Skeletal muscle satellite cell (primary cell): Measurements from ENCODE around the gene NSDHL.

Experiments
- H3K27me3 ChIP-seq: 2 replicates; pipeline ENCODE4 v1.7.0; 2013; ENCODE audit warnings: low read length; ENCODE audit not compliant: control insufficient read depth, insufficient read depth
- H3K36me3 ChIP-seq: 2 replicates; pipeline ENCODE4 v1.7.0; 2013; ENCODE audit warnings: mild to moderate bottlenecking, control low read depth, low read length; ENCODE audit not compliant: insufficient read depth
- H3K4me1 ChIP-seq: 2 replicates; pipeline ENCODE4 v1.7.0; 2013; ENCODE audit warnings: low read length; ENCODE audit not compliant: control insufficient read depth, insufficient read depth
- H3K4me2 ChIP-seq: 2 replicates; pipeline ENCODE4 v1.7.0; 2013; ENCODE audit warnings: mild to moderate bottlenecking, low read length
- H3K4me3 ChIP-seq: 2 replicates; pipeline ENCODE4 v1.7.0; 2013; ENCODE audit warnings: low read length
- H3K9ac ChIP-seq: 2 replicates; pipeline ENCODE4 v1.7.0; 2013; ENCODE audit warnings: mild to moderate bottlenecking, low read depth, low read length, moderate library complexity
- H3K9me3 ChIP-seq: replicated peaks from 2 replicates; pipeline ENCODE4 v1.7.0; 2013; ENCODE audit warnings: mild to moderate bottlenecking, control low read depth, low read length

The NSDHL gene

DNA sequence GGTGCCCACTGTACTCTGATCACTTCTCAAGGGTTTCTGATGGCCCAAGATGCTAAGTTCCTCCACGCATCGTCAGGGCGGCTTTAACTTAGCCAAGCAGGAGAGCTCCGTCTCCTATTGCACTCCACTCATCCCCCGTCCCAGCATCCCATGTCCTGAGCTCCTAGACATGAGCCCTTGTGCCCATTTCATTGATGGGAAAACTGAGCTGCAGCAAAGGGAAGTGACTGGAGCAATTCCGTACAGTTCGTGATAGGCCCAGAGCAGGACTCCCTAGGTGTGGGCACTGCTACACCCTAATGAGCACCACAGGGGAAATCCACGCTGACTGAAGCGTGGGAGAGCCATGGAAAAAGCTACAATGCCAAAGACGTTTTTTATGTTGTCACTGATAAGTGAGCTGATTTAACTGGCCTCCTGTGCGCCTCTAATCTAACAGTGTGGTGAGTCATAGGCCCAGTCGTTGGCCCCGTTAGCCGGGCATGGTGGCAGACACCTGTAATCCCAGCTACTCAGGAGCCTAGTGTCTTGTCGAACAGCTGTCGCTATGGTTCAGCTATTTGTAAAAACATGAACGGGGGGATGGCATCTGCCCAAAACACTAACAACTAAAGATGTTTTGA, 14.9 kb downstream of the NSDHL start:
- Histone ChIP-seq H3K4me1 (no peaks in the 10 kb centered on the region), H3K4me3 (no peak overlapping the region), H3K9me3 (no peaks in the 10 kb centered on the region), H3K9ac (no peak overlapping the region), H3K4me2 (no peak overlapping the region), H3K36me3 (no peaks in the 10 kb centered on the region), H3K27me3 (no peaks in the 10 kb centered on the region)

DNA sequence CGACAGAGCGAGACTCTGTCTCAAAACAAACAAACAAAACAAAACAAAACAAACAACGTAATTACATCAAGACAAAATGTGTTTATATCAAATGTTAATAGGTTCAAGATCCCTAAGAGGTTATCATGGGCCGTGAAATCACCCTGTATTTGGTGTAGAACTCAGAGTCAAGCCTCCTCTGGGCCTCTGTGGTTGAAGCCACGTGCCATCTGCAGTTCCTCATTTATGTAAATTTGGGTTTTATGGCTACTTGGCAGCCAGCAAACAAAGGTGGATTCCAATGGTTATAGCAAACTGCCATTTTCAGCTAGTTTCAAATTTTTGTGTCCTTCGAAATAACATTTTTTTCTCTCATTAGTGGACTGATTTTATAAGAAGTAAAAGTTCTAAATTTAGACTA, 16.4 kb downstream of the NSDHL start:
- H3K36me3 ChIP-seq: peaks cover 4% of the 10 kb centered on the region
- no peaks in the 10 kb centered on the region for H3K9me3 ChIP-seq
- no peak overlapping the region for H3K9ac ChIP-seq

DNA sequence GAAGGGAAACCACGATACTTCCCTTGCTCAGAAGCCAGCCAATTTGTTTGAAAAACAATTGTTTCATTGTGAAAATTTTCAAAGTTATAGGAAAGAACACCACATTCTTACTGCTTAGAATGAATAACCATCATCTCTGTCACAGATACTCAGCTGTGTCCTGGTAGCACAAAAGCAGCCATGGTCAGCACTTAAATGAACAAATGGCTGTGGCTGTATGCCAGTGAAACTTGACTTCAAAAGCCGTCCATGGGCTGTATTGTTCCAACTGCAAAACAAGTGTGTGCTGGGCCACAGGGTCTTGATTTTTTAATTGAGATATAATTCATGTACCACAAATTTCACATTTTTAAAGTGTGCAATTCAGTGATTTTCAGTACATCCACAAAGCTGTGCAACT, 19.6 kb downstream of the NSDHL start:
- Histone ChIP-seq H3K36me3 (peaks cover 4% of the 10 kb centered on the region), H3K4me1 (no peaks in the 10 kb centered on the region), H3K9ac (no peak overlapping the region), H3K9me3 (no peaks in the 10 kb centered on the region), H3K4me3 (no peak overlapping the region), H3K4me2 (no peak overlapping the region), H3K27me3 (no peaks in the 10 kb centered on the region)

More for the DNA sequence above, 16.4 kb downstream of the NSDHL start:
- H3K4me3 ChIP-seq: no peak overlapping the region
- H3K4me2 ChIP-seq: no peak overlapping the region
- no peaks in the 10 kb centered on the region for H3K4me1 ChIP-seq
- no peaks in the 10 kb centered on the region for H3K27me3 ChIP-seq

DNA sequence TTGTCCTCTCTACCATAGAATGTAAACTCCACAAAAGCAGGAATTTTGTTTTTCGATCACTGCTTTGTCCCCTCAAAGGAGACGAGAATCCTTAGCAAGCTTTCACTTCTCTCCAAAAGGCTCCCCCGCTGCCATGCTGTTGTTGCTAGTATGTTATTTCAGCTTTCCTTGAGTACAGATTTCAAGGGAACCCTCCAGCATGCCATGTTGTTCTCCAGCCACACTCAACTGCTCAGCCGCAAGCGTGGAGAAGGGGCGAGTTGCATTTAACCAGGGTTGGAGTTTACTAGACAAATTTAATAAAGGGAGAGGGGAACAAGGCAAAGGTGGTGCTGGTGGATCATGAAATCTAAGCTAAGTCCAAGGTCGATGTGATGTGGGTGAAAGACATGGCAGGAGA, 23.1 kb downstream of the NSDHL start:
- peaks cover 13% of the 10 kb centered on the region for H3K36me3 ChIP-seq
- no peaks in the 10 kb centered on the region for H3K9me3 ChIP-seq

DNA sequence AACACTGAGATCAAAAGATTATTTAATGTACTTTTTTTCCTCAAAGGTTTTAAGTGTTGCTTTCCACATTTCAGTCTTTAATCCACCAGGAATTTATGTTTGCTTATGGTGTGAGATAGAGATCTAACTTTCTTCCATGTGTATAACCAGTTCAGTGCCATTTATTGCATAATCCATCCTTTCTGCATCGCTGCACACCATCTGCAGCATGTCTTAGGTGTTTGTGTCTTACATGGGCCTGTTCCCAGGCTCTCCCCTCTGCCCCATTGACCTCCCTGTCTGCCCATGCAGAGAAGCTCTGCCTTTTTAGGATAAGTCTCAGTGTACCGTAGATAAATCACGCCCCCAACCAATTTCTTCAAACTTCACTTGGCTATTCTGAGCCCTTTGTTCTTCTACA, 30.3 kb downstream of the NSDHL start:
- Histone ChIP-seq H3K36me3 (peaks cover 15% of the 10 kb centered on the region), H3K4me1 (no peaks in the 10 kb centered on the region), H3K9ac (no peak overlapping the region), H3K4me2 (no peak overlapping the region), H3K4me3 (no peak overlapping the region), H3K9me3 (no peaks in the 10 kb centered on the region), H3K27me3 (no peaks in the 10 kb centered on the region)

More for the DNA sequence above, 23.1 kb downstream of the NSDHL start:
- H3K27me3 ChIP-seq: no peaks in the 10 kb centered on the region
- no peak overlapping the region for H3K4me3 ChIP-seq
- no peaks in the 10 kb centered on the region for H3K4me1 ChIP-seq
- H3K4me2 ChIP-seq: no peak overlapping the region
- H3K9ac ChIP-seq: no peak overlapping the region

DNA sequence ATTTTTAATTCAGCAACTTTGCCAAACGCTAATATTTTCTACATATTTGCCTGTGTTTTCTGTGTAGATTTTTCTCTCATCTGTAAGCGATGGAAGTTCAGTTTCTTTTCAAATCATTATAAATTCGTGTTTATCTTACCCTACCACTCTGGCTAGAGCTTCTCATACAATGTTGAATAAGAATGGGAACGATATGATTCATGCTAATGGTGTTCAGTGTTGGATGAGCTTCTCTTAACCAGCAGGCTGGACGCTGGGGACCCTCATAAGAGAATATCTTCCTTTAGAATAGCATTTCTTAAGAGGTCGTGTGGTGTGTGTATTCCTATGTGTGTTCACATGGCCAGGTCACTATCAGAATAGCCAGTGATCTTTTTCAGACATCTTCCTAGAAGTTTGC, 31.0 kb downstream of the NSDHL start:
- Histone ChIP-seq H3K27me3 (no peaks in the 10 kb centered on the region), H3K9ac (no peak overlapping the region), H3K4me2 (no peak overlapping the region), H3K4me3 (no peak overlapping the region), H3K4me1 (no peaks in the 10 kb centered on the region), H3K9me3 (no peaks in the 10 kb centered on the region), H3K36me3 (peaks cover 15% of the 10 kb centered on the region)

- H3K9me3 ChIP-seq: no peaks in the 10 kb centered on the region
- H3K4me3 ChIP-seq: no peak overlapping the region
- H3K36me3 ChIP-seq: peaks cover 20% of the 10 kb centered on the region
- H3K4me2 ChIP-seq: no peak overlapping the region
- no peak overlapping the region for H3K9ac ChIP-seq
- no peaks in the 10 kb centered on the region for H3K4me1 ChIP-seq
- H3K27me3 ChIP-seq: no peaks in the 10 kb centered on the region
Observed at GRCh38 chrX:152865232-152865920, 34.5 kb downstream of the NSDHL start.

DNA sequence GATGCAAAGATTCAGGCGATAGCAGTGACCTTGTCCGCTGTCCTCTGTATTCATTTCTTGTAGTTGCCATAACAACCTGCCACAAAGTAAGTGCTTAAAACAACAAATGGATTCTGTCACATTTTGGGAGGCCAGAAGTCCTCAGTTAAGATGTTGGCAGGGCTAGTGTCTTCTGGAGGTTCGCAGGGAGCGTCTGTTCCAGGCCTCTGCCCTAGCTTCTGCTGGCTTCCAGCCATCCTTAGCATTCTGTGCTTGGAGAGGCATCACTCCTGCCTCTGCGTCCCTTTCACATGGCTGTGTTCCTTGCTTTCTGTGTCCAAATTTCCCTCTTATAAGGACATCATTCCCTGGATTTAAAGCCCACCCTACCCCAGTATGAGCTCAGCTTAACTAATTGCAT, 35.5 kb downstream of the NSDHL start:
- Histone ChIP-seq H3K4me3 (no peak overlapping the region), H3K4me2 (no peak overlapping the region), H3K36me3 (peaks cover 20% of the 10 kb centered on the region), H3K27me3 (no peaks in the 10 kb centered on the region), H3K4me1 (no peaks in the 10 kb centered on the region), H3K9ac (no peak overlapping the region), H3K9me3 (no peaks in the 10 kb centered on the region)

DNA sequence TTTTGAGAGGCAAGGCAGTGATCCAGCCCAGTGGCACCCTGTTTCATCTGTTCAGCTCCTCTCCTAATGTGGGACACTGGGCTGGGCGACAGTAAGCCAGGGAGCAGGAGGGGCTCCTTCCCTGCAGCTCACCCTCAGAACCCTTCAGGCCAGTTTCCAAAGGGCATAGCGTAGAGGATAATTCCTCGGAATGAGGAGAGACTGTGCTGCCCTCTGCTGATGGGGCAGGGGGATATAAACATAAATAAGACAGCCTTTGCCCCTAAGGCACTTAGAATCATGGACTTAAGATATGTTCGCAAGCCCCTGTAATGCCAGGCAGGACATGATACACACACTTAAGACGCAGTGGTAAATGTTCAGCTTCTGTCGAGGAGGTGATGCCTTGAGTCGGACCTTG, 39.1 kb downstream of the NSDHL start:
- H3K4me2 ChIP-seq: no peak overlapping the region

GRCh38 chrX:152871260-152871659, 40.4 kb downstream of the NSDHL start:
- H3K36me3 ChIP-seq: peaks cover 14% of the 10 kb centered on the region
- no peaks in the 10 kb centered on the region for H3K4me1 ChIP-seq
- no peak overlapping the region for H3K9ac ChIP-seq
- no peak overlapping the region for H3K4me3 ChIP-seq
- H3K27me3 ChIP-seq: no peaks in the 10 kb centered on the region
- no peaks in the 10 kb centered on the region for H3K9me3 ChIP-seq
- no peak overlapping the region for H3K4me2 ChIP-seq

More for the DNA sequence above, 39.1 kb downstream of the NSDHL start:
- Histone ChIP-seq H3K4me1 (no peaks in the 10 kb centered on the region), H3K27me3 (no peaks in the 10 kb centered on the region), H3K36me3 (peaks cover 14% of the 10 kb centered on the region), H3K9me3 (no peaks in the 10 kb centered on the region), H3K9ac (no peak overlapping the region), H3K4me3 (no peak overlapping the region)

GRCh38 chrX:152872522-152872921, 41.7 kb downstream of the NSDHL start:
- Histone ChIP-seq H3K9me3 (no peaks in the 10 kb centered on the region), H3K36me3 (peaks cover 12% of the 10 kb centered on the region), H3K9ac (no peak overlapping the region), H3K4me1 (no peaks in the 10 kb centered on the region), H3K4me3 (no peak overlapping the region), H3K27me3 (no peaks in the 10 kb centered on the region), H3K4me2 (no peak overlapping the region)

DNA sequence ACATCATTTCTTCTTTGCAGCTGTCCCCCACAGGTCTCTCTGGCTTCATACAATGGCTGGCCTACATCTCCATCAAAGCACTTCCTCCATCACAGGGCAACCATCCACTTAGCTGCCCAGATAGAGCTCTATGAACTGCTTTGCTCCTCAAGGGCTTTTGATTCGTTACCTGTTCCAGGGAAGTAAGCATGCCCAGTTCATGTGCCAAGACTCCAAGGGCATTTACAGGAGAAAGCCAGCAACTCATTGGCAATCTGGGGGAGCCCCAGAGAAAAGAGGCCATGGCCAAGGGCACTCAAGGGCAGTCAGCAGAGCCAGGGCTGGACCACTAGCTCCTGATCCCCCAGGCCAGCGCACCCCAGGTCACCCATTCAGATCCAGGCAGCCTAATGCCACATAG, 42.5 kb downstream of the NSDHL start:
- H3K4me3 ChIP-seq: no peak overlapping the region
- no peaks in the 10 kb centered on the region for H3K27me3 ChIP-seq
- H3K4me2 ChIP-seq: no peak overlapping the region
- H3K9me3 ChIP-seq: no peaks in the 10 kb centered on the region
- H3K4me1 ChIP-seq: no peaks in the 10 kb centered on the region
- peaks cover 12% of the 10 kb centered on the region for H3K36me3 ChIP-seq
- H3K9ac ChIP-seq: no peak overlapping the region
